GM19328 (cell line): ENCODE data around the gene ITGB4.
"Not testable (repeated sequence)": the region's sequence is repeated elsewhere in the genome, so short reads cannot be mapped to it uniquely, and the experiment has no call there.

Experiments used
- ATAC-seq: cut with Tn5 transposase; IDR thresholded peaks from one replicate; pipeline ENCODE4 v1.9.1; 2021; ENCODE audit warnings: mild to moderate bottlenecking, moderate library complexity; ENCODE audit not compliant: unreplicated experiment

ITGB4 gene

DNA sequence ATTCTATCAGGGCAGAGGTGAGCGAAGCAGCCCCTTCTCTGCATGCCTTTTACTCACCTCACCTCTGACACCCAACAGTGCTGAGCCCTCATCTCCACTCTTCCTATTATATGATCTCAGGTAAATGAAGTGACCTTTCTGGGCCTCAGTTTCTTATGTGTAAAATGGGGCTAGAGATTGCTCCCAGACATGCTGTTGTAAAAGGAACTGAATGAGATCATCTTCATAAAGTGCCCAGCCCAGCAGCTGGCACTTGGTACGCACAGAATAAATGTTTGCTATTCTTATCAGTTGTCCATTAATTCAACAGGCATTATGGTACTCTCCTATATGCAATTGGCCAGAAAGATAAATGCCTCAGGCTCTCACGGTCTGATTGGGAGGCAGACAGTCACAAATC is 48.3 kb downstream of the ITGB4 start:
- no peak for ATAC-seq

DNA sequence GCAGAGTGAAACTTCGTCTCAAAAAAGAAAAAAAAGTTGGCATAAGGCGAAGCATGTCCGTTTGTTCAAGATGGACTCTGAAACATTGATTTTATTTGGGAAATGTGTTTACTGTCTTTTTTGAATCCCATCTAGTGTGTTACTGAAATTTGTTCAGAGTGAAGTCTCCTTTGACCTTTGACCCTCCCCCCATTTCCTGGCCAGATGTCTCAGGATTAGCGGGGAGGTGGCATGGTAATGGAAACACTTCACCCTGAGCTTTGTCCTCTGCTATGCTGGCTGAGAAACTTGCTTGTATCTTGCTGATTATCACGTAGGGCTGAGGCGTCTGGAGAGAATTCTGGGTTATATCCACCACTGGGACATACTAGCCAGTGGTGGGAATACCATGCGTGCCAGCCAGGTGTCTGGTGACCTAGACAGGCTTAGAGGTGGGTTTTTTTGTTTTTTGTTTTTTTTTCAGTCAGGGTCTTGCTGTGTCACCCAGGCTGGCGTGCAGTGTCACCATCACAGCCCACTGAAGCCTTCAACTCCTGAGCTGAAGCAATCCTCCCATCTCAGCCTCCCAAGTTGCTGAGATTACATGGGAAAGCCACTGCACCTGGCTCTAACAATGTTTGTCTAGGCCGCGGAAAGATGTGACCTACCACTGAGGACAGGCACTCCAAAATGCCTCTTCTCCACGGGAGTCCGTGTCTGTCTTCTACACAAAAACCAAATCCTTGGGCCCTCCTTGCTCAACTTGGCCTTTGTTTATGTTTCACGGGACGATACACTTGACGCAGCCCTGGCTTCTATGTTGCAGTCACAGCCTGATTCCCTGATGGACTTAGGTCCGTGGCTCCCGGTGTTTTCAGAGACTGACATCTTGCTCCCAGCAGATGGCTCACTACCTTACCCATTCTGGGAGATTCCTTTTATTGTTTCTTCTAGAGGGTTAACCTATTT is 50.3 kb downstream of the ITGB4 start:
- no peak for ATAC-seq

GRCh38 chr17:75773121-75773807 is 52.0 kb downstream of the ITGB4 start:
- no peak for ATAC-seq

DNA sequence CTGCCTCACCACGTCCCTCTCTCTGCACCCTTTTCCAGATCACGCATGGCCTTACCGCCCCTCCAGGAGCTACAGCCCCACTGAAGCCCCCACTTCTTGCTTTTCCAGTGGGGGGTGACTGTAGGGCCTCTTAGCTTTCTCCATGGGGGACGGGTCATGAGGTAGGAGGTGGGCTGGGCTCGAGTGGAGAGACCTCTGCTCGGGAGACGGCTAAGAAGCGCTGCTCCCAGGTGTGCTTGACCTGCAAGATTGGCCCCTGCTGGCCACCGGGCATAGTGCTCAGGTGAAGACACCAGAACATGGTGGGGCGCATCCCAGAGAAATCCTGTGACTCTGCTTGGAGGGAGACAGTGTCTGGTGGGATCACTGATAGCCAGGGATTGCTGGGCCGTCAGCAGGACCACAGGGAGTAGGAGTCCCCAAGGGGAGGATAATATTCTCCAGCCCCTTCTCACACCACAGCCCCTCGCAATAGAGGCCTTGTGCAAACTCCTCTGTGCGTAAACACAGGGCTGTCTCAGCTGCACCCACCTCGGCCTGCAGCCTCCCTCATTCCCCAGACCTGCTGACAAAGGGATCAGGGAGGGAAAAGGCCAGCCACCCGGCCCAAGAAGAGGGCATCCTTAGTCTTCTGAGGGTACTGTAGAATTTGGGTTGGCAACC is 52.7 kb downstream of the ITGB4 start:
- ATAC-seq: no peak

DNA sequence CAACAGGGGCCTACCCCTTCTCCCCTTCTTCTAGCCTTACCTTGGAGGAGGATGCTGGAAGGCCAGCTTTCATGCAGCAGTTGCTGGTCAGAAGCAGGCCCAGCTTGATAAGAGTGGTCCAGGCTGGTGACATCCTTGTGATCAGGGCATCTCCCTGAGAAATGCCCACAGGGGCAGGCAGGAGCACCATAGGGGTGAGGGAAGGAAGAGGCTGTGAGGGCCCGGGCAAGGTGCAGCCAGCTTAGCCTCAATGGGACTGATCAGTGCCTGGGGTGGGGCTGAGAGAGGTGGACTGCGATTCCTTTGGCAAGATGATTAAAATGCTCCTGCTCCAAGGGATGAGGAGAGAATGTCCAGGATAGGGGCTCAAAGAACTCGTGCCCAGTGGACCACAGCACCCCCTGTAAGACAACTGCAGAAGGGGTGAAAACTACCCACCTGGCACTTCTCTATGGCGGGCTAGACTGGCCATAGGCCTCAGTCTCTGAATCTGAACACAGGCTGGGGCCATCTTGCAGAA is 53.3 kb downstream of the ITGB4 start:
- ATAC-seq: no peak

DNA sequence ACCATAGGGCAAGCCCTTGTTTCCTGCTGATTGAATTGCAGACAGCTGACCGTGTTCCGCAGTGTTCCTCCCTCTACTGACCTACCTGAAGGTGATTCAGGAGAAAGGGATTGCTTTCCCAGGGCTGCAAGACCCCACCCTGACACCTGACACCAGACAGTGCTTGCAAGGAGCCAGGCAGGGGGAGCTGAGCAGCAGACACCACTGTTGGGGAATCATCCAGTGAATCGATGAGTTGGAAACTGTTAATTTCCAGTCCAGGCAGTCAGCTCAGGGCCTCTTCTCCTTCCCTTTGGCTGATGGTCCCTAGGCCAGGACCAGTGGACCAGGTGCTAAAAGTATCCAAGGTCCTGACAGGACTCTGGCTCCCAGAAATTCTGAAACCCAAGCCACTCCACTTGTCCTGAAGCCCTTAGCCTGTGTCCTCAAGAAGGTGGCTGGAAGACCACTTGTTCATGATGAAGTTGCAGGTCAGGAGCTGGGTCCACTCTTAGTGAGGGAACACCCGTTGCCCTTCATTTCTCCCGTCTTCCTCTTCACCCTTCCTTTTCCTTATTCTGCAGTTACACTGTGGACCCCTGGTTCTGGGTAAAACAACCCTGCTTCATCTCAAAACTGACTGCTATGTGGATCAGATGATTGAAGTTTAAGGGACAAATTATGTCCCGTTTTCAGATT is 53.9 kb downstream of the ITGB4 start:
- ATAC-seq: no peak

- no peak for ATAC-seq
Measured at GRCh38 chr17:75776386-75777295, 55.4 kb downstream of the ITGB4 start.

- no peak for ATAC-seq
Measured at GRCh38 chr17:75777296-75777922, 56.1 kb downstream of the ITGB4 start.

DNA sequence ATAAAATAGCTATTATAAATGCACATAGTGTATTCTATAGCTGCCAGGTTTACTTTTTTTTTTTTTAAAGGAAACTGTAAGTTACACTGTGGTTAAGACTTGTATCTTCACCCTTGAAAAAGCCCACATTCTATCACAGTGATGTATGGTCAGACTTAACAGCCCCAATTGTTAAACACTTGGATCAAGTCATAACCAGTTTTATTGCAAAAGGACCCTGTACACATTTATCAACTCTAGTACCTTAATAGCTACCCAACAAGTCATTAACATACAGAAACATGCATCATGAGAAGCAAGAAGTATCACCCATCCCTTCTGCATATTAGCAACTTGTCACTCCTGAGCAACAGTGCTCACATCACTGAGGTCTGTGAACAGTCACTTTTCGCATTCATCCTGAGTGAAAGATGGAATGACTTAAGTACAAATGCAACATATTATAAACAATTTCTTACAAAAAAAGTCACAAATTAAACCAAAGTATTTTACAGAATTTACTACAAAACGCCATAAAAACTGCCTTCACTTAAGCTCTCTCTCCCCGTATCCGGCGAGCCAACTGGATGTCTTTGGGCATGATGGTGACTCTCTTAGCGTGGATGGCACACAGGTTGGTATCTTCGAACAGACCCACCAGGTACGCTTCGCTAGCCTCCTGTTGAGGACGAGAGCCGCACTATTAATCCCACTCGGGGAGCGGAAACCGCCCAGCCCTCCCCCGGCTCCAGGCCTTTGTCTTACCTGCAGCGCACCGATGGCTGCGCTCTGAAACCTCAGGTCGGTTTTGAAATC is 57.0 kb downstream of the ITGB4 start:
- not testable (repeated sequence) for ATAC-seq

DNA sequence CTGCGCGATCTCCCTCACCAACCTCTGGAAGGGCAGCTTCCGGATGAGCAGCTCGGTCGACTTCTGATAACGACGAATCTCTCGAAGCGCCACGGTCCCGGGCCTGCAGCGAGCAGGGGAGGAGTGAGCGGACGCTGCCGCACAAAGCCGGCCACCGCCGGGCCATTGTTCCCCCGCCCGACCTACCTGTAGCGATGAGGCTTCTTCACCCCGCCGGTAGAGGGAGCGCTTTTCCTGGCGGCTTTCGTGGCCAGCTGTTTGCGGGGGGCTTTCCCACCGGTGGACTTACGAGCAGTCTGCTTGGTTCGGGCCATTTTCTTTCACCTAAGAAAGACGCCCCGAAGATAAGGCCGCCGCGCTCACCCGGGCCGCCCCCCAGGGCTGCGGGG is 57.6 kb downstream of the ITGB4 start:
- peak; percentile 13 for ATAC-seq

DNA sequence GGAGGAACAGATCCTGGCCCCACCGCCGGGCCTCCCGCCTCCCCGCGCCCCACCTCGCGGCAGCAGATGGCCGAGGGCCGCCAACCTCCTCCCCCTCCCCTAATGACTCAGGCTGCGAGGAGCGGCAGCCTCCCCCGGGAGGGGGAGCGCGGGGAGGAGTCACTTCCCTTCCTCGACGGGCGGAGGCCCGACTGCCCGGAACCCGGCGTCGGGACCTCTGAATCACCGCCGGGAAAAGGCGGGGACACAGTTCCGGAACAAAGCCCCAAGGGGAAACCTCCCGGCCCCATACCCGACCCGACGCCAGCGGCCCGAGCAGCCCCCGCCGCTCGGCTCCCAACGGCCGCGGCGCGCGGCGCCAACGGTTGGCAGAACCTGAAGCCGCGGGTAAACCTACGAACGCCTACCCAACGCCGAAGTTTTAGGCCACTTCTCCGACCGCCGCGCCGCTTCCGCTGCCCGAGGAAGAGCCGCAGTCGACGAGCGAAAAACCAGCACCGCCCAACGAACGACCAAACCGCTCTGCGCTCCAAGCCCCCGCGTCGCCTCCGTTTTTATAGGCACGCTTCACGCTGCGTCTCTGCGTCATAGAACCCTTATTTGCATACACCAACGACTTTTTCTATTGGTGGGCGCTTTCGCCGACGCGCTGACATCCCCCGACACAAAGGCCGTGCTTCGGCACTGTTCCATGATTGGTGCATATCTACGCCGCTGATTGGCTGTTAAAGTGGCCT is 58.2 kb downstream of the ITGB4 start:
- ATAC-seq: peak; percentile 66

GRCh38 chr17:75779987-75780889 is 59.0 kb downstream of the ITGB4 start:
- no peak for ATAC-seq

GRCh38 chr17:75783069-75783783 is 62.0 kb downstream of the ITGB4 start:
- no peak for ATAC-seq

DNA sequence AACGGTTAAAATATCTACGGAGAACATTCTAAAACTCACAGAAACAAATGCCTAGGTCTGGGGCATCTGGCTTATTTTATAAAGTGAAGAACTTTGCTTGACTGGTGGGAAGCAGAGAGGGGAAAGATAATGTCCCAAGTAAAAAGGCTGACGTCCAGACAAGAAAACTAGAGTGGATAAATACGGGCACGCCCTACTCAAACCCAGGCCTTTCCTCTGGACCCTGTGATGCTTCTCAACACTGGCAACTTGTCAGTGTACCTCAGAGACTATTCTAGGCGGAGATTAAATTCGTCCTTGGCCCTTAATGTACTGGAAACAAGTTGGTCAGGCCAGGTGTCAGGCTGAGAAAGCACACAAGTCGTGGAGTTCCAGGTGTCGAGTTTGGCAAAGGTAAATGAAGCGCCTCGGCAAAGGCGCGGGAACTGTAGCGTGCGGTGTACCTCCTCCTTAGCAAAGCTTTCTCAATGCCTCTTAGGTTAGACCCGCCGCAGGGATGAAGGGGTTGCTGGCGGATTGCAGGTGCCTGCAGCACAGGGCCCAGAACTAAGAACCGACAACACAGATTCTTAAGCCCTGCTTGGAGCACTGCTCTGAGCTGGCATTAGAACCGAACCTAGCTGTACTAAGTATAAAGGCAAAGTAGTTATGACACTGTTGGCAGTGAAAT is 62.7 kb downstream of the ITGB4 start:
- peak; percentile 3 for ATAC-seq

DNA sequence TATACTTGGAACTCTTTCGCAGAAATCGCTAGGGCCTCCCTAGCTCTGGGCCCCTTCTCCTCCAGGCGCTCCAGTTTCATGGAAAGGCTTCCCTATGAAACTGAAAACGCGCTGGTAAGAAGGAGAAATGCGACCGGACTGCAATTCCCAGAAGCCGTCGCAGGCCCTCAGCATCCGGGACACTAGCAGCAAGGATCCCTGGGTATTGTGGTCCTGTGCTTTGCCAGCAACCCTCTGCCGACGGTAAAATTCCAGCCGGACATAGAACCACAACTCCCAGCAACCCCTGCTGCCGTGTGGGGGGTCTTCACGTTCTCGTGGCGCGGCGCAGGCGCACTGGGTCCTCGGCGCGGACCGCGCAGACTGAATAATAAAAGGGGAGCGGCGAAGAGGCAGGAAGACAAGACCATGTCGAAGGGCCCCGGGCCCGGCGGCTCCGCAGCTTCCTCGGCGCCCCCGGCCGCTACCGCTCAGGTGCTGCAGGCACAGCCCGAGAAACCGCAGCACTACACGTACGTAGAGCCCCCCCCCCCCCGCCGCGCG is 63.3 kb downstream of the ITGB4 start, which contains the start of gene UNK:
TSS of gene UNK (plus strand) at position 334 of the 543 bp plus-strand sequence. CDS start at position 409, 75 bp downstream.
- peak; percentile 63 for ATAC-seq
